Measurements from ENCODE around the gene PRAMEF18.
"Not testable (repeated sequence)": the region's sequence is repeated elsewhere in the genome, so short reads cannot be mapped to it uniquely, and the experiment has no call there.

PRAMEF18 gene

DNA sequence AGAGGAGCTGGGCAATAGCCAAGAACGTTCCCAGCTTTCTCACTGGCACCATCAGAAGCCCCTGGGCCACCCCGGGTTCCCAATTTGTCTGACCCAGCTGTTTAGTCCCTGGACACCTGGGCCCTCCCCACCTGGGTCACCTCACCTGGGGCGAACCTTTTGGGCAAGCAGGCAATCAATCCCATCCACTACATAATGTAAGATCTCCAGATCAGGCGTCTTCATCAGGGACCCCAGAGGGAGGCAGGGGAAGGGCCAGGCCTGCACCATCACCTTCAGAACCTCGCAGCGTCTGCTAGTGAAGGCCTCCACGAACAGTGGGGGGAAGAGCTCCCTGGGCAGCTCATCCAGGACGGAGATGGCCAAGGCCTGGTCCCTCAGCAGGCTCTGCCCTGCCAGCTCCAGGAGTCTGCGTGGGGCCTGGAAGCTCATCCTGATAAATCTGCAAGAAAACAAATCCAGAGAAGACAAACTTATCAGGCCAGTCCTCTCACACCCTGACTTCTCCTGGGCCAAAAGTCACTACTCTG is at the start of gene PRAMEF18:
Gene PRAMEF18, minus strand, starts transcription at position 480 of the 530 bp plus-strand sequence. Its CDS starts 48 bp downstream, at position 432.
- DNase-seq (ENCODE audit: low read depth in 1 of 2, low spot score in 1 of 2) = not testable (repeated sequence)

DNA sequence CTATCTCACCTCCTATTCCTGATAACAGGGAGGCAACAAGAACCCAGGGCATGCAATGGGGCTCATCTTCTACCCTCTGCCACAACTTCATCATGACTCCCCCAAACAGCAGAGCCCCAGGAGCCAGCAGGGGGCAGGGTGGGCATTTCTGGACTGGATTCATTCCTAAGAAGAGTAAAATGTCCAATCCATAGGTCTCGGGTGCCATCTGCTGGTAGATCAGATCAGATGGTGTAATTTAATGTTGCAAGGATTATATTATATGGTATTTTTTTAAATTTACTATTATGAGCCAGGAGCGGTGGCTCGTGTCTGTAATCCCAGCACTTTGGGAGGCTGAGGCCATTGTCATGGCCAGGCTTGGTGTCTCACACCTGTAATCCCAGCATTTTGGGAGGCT is 39.2 kb upstream of the PRAMEF18 start:
- DNase-seq (ENCODE audit: low read depth in 1 of 2, low spot score in 1 of 2) = not testable (repeated sequence)

- DNase-seq (ENCODE audit: low read depth in 1 of 2, low spot score in 1 of 2) = not testable (repeated sequence)
These were observed 27.9 kb upstream of the PRAMEF18 start, which contains the start of gene PRAMEF5 for GRCh38 chr1:13253898-13254297. Gene PRAMEF5 (plus strand): TSS chr1:13254198. CDS start chr1:13259269, 5,071 bp downstream.

GRCh38 chr1:13247122-13247521 is 21.2 kb upstream of the PRAMEF18 start:
- DNase-seq (ENCODE audit: low read depth in 1 of 2, low spot score in 1 of 2) = not testable (repeated sequence)

GRCh38 chr1:13246554-13246871 is 20.6 kb upstream of the PRAMEF18 start:
- not testable (repeated sequence) for DNase-seq (ENCODE audit: low read depth in 1 of 2, low spot score in 1 of 2)

GRCh38 chr1:13245841-13246553 is 20.0 kb upstream of the PRAMEF18 start:
- not testable (repeated sequence) for DNase-seq (ENCODE audit: low read depth in 1 of 2, low spot score in 1 of 2)

- not testable (repeated sequence) for DNase-seq (ENCODE audit: low read depth in 1 of 2, low spot score in 1 of 2)
These were observed 17.7 kb upstream of the PRAMEF18 start for GRCh38 chr1:13243536-13244263.

DNA sequence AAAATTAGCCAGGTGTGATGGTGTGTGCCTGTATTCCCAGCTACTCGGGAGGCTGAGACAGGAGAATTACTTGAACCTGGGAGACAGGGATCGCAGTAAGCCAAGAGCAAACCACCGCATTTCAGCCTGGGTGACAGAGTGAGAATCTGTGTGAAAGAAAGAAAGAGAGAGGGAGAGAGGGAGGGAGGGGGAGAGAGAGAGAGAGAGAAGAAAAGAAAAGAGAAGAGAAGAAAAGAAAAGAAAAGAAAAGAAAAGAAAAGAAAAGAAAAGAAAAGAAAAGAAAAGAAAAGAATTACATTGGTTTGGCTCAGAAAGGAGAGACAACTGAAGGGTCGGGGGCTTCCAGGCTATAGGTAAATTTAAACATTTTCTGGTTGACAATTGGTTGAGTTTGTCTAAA is 13.7 kb upstream of the PRAMEF18 start:
- DNase-seq (ENCODE audit: low read depth in 1 of 2, low spot score in 1 of 2) = not testable (repeated sequence)

- DNase-seq (ENCODE audit: low read depth in 1 of 2, low spot score in 1 of 2) = not testable (repeated sequence)
These were observed 11.6 kb upstream of the PRAMEF18 start for GRCh38 chr1:13237572-13237971.

DNA sequence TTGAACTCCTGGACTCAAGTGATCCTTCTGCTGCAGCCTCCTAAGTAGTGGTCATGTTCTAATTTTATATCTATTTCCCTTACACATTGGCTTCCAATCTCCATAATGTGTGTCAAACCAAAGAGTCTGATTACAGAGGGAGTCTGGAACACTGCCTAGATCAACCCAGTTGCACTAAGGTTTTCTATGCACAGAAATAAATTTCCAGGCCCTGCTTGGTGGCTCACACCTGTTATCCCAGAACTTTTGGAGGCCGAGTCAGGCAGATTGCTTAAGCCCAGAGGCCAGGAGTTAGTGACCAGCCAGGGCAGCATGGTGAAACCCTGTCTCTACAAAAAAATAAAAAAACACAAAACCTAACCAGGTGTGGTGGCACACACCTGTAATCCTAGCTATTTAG is 8.1 kb upstream of the PRAMEF18 start:
- DNase-seq (ENCODE audit: low read depth in 1 of 2, low spot score in 1 of 2) = not testable (repeated sequence)

- DNase-seq (ENCODE audit: low read depth in 1 of 2, low spot score in 1 of 2) = not testable (repeated sequence)
These were observed 6.1 kb upstream of the PRAMEF18 start for GRCh38 chr1:13232056-13232455.

DNA sequence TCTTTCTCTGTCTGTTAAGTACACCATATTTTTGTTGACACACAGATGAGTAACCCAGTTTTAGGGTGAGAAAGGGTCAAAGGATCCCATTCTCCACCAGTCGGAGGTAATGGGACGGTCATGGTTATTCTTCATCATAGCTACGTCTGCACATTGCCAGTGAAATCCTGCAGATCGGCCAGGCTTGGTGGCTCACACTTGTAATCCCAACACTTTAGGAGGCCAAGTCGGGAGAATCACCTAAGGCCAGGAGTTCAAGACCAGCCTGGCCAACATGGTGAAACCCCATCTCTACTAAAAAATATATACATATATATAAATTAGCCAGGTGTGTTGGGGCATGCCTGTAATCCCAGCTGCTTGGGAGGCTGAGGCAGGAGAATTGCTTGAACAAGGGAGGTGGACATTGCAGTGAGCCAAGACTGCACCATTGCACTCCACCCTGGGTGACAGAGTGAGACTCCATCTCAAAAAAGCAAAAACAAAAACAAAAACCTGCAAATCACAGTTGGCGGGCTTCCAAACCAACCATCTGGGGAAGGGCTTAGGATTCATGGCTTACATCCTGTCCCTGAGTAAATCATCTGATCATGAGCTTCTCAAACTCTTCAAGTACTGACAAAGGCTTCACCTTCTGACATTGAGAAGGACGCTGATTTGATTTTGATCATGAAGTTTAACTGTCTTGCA is 5.3 kb upstream of the PRAMEF18 start:
- not testable (repeated sequence) for DNase-seq (ENCODE audit: low read depth in 1 of 2, low spot score in 1 of 2)

GRCh38 chr1:13230601-13231000 is 4.6 kb upstream of the PRAMEF18 start:
- DNase-seq (ENCODE audit: low read depth in 1 of 2, low spot score in 1 of 2) = not testable (repeated sequence)

- not testable (repeated sequence) for DNase-seq (ENCODE audit: low read depth in 1 of 2, low spot score in 1 of 2)
These were observed 4.1 kb upstream of the PRAMEF18 start for GRCh38 chr1:13230096-13230495.

GRCh38 chr1:13228343-13228781 is 2.4 kb upstream of the PRAMEF18 start:
- DNase-seq (ENCODE audit: low read depth in 1 of 2, low spot score in 1 of 2) = peak in 1 of 2 donors; percentile 25

GRCh38 chr1:13227271-13228055 is 1.5 kb upstream of the PRAMEF18 start:
- not testable (repeated sequence) for DNase-seq (ENCODE audit: low read depth in 1 of 2, low spot score in 1 of 2)

DNA sequence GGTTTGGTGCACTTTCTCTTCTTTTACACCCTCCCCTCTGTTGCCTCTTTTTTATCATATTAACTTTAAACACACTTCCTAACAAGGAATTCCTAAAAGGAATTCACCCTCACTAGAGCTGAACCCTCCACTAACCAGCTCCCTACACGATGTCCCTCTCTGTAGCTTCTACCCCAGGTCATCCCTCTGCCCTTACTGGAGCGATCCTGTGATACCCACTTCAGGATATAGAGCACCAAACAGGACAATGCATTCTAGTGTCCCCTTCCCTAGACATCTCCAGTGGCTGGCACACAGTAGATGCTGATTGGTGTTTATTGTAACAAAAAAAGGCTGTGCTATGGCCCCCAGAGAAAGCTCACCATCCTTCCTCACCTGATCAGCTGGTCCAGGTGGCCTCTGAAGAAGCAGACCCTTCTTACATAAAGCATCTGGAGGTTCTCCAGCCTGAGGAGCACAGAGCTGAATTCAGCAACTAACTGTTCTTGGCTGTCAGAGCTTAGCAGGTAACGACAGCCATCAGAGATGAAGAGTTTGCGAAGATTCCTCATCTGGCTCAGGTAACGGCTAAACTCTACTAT is 1.4 kb downstream of the PRAMEF18 start:
- DNase-seq (ENCODE audit: low read depth in 1 of 2, low spot score in 1 of 2) = no peak

- DNase-seq (ENCODE audit: low read depth in 1 of 2, low spot score in 1 of 2) = not testable (repeated sequence)
These were observed 3.2 kb downstream of the PRAMEF18 start for GRCh38 chr1:13222788-13223187.

DNA sequence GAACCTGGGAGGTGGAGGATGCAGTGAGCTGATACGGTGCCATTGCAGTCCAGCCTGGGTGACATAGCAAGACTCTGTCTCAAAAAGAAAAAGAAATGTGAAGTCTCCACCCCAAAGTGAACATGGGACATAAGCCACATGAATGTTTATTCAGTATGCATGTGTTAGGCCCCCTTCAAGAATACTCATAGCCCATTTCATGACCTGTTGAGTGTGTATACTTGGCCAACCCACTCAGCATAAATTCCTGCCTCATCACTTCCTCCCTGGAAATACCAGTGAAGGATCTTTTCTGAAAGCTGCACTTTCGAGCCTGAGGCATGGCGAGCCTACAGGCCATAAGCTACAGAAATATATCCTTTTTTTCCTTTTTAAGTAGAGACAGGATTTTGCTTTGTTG is 6.8 kb downstream of the PRAMEF18 start:
- not testable (repeated sequence) for DNase-seq (ENCODE audit: low read depth in 1 of 2, low spot score in 1 of 2)

DNA sequence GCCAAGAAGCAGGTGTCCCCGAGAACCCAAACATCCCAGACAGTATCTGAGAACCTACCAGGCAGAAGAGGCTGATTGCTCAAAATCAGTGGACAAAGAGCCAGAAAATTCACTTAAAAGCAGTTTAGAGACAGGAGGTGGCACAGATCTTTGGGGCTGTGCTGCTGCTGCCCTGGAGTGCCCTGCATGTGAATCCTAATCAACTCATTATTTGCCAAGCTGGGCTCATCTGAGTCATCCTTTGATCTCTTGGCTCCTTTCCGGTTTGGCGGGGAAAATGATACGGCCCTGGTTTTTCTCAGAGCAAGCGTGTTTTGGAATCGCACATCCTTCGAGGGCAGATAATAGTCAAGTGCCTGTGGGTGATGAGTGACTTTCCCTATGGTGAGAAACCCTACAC is 9.3 kb downstream of the PRAMEF18 start:
- not testable (repeated sequence) for DNase-seq (ENCODE audit: low read depth in 1 of 2, low spot score in 1 of 2)

All from activated CD4-positive, alpha-beta T cell treated with anti-CD3 and anti-CD28 coated beads, Interleukin-2, amount 50 U/mL, for 24 hours (primary cell).